CD8-positive, alpha-beta memory T cell (primary cell): ENCODE measurements around the gene MAST3. TPM values are rescaled to one million over a fixed set of nuclear protein-coding genes. Genes with fewer than 3 reads are reported as not detected.
"Not testable (repeated sequence)": the region's sequence is repeated elsewhere in the genome, so short reads cannot be mapped to it uniquely, and the experiment has no call there.

Source experiments
- CTCF ChIA-PET: fragments of 350-600 bp; sonication (Branson Sonifier 250); formaldehyde crosslinking; loops from one replicate; lab custom pipeline; 2021; ENCODE audit warnings: antibody characterized with exemption; lab: Charles Lee
- POLR2A ChIA-PET: fragments of 350-600 bp; sonication (Branson Sonifier 250); formaldehyde crosslinking; loops from one replicate; lab custom pipeline; 2021; ENCODE audit warnings: antibody characterized with exemption; lab: Charles Lee
- DNase-seq, 5 donors: peaks; one replicate each; pipeline versions ENCODE4 v3.0.0 to v3.0.0-alpha.2; 2020 to 2022; ENCODE audit warnings: mixed read lengths in 1 of 5
- H3K27ac ChIP-seq: one replicate; pipeline ENCODE4 v1.7.0; 2013; ENCODE audit warnings: low read depth, mild to moderate bottlenecking, low read length, moderate library complexity
- H3K27me3 ChIP-seq: 2 replicates; pipeline ENCODE4 v1.7.0; 2013; ENCODE audit warnings: low read length, mild to moderate bottlenecking; ENCODE audit not compliant: insufficient read depth, poor library complexity, severe bottlenecking
- H3K36me3 ChIP-seq: 2 replicates; pipeline ENCODE4 v1.7.0; 2013; ENCODE audit warnings: mild to moderate bottlenecking, low read length, moderate library complexity; ENCODE audit not compliant: insufficient read depth
- H3K4me1 ChIP-seq: 2 replicates; pipeline ENCODE4 v1.7.0; 2013; ENCODE audit warnings: mild to moderate bottlenecking, low read length, moderate library complexity; ENCODE audit not compliant: insufficient read depth
- H3K4me3 ChIP-seq: 2 replicates; pipeline ENCODE4 v1.7.0; 2013; ENCODE audit warnings: mild to moderate bottlenecking, low read length
- H3K9me3 ChIP-seq: 2 replicates; pipeline ENCODE4 v1.7.0; 2013; ENCODE audit warnings: mild to moderate bottlenecking, low read length
- H3K27ac Mint-ChIP-seq, 8 donors: one replicate each; pipeline ENCODE4 v1.8.0; 2020 to 2021; ENCODE audit warnings: mixed read lengths in 8 of 8, mild to moderate bottlenecking in 6 of 8, inconsistent platforms in 3 of 8, moderate library complexity in 3 of 8
- H3K27me3 Mint-ChIP-seq, 2 donors: one replicate each; pipeline ENCODE4 v1.8.0; 2020 to 2021; ENCODE audit warnings: mixed read lengths in 2 of 2, mild to moderate bottlenecking in 1 of 2, moderate library complexity in 1 of 2
- H3K36me3 Mint-ChIP-seq, 3 donors: one replicate each; pipeline ENCODE4 v1.8.0; 2020 to 2021; ENCODE audit warnings: mixed read lengths in 3 of 3, inconsistent platforms in 1 of 3, mild to moderate bottlenecking in 1 of 3
- H3K4me1 Mint-ChIP-seq, 3 donors: one replicate each; pipeline ENCODE4 v1.8.0; 2020 to 2021; ENCODE audit warnings: mixed read lengths in 3 of 3, inconsistent platforms in 1 of 3, mild to moderate bottlenecking in 1 of 3
- H3K4me3 Mint-ChIP-seq, 7 donors: one replicate each; pipeline ENCODE4 v1.8.0; 2020 to 2021; ENCODE audit warnings: mixed read lengths in 7 of 7, mild to moderate bottlenecking in 6 of 7, moderate library complexity in 4 of 7, inconsistent platforms in 2 of 7
- H3K9me3 Mint-ChIP-seq, 5 donors: one replicate each; pipeline ENCODE4 v1.8.0; 2020 to 2022; ENCODE audit warnings: mixed read lengths in 5 of 5, mild to moderate bottlenecking in 3 of 5, moderate library complexity in 2 of 5, inconsistent platforms in 1 of 5
- polyA plus RNA-seq: library from polyadenylated mRNA; unstranded; fragments of 300-500 nt; fragmentation: Illumina TruSeq; gene quantifications from one replicate; pipeline ENCODE4 v1.2.3, GENCODE V29; 2021
- total RNA-seq, 2 experiments: library from RNA; stranded (reverse); gene quantifications; one replicate each; pipeline ENCODE4 v1.2.3, GENCODE V29; 2021

Gene MAST3
- total and polyA plus RNA-seq, 3 experiments from 2014 or later: 15.0 to 18.6 (median 15.9) TPM

DNA sequence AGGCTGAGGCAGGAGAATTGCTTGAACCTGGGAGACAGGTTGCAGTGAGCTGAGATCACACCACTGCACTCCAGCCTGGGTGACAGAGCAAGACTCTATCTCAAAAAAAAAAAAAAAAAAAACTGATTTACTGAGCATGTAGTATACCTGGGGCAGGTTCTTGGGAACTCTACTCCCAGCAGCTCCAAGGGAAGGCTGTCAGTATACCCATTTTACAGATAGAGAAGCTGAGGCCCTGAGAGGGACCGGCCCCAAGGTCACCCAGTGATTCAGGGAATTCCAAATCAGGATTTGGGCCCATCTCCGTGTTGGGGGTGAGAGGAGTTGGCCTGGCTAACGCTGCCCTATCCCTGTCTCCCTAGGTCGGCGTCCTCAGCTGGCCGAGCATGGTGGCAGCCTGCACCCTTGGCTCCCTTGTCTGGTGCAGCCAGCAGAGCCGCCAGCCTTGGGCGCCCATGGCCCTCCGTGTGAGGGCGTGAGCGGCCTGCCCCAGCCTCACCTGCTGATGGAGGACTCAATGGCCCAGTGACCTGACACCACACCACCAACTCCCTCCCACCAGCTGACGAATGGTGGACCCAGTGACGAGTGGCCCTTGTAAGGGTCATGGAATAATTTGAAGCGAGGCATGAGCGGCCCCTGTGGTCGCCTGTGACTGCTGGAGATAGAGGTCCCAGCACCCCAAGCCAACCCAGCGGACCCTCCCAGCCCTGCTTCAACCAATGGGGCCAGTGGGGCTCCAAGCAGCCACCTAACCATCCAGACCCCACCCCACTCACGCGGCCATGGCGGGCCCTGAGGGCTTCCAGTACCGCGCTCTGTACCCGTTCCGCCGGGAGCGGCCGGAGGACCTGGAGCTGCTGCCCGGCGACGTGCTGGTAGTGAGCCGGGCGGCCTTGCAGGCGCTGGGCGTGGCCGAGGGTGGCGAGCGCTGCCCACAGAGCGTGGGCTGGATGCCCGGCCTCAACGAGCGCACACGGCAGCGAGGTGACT lies 57.8 kb downstream of the MAST3 start:
- H3K27me3 ChIP-seq: no peaks in the 10 kb centered on the region
- H3K27ac ChIP-seq: no peak overlapping the region
- no peak for DNase-seq
- no peaks in the 10 kb centered on the region for H3K9me3 ChIP-seq
- H3K4me1 Mint-ChIP-seq: peaks cover 27 to 32% (median 30%) of the 10 kb centered on the region in 3 donors
- H3K4me1 ChIP-seq: peaks cover 21% of the 10 kb centered on the region
- POLR2A ChIA-PET: interaction anchor here (0.6 to 0.7 kb wide), 2 partner anchors 11 to 123 kb away, joined by 3 to 4 read pairs; no protein-coding TSS in a partner anchor
- peaks cover 0 to 16% (median 0%) of the 10 kb centered on the region in 3 donors for H3K36me3 Mint-ChIP-seq
- peak overlapping the region in 5 of 7 donors; percentile 41 to 92 (median 77) for H3K4me3 Mint-ChIP-seq
- H3K27ac Mint-ChIP-seq: peak overlapping the region in 1 of 8 donors; percentile 86
- no peaks in the 10 kb centered on the region for H3K36me3 ChIP-seq
- no peak overlapping the region for H3K4me3 ChIP-seq
- no peaks in the 10 kb centered on the region for H3K9me3 Mint-ChIP-seq
- H3K27me3 Mint-ChIP-seq: no peaks in the 10 kb centered on the region
- CTCF ChIA-PET: interaction anchor here (0.6 to 1.6 kb wide), 2 partner anchors 13 to 43 kb away, joined by 3 to 4 read pairs; no protein-coding TSS in a partner anchor

DNA sequence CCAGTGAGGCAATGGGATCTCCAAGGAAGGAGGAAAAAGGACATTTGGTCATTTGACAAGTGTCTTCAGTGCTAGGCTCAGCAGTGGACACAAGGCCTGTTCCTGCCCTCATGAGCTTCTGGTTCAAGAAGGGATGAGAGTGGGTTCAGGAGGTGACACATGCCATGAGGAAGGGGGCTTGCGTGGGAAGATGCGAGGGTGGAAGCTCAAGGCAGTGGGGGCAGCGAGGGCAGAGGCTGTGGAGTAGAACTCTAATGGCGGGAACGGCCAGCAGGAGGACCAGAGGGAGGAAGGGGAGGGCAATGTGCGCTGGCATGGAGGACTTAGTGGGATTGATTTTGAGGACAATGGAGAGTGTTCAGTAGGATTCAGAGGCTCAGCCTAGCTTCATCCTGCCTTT lies 58.7 kb downstream of the MAST3 start:
- DNase-seq: no peak
- POLR2A ChIA-PET: no interaction called here
- no peaks in the 10 kb centered on the region for H3K27me3 ChIP-seq
- H3K36me3 ChIP-seq: no peaks in the 10 kb centered on the region
- no peak overlapping the region for H3K4me3 ChIP-seq
- no peak overlapping the region for H3K27ac ChIP-seq
- CTCF ChIA-PET: interaction anchor here (1.6 kb wide), 1 partner anchor 43 kb away, joined by 4 read pairs; no protein-coding TSS in a partner anchor
- Mint-ChIP-seq H3K36me3 (peaks cover 0 to 15% (median 0%) of the 10 kb centered on the region in 3 donors), H3K4me1 (peaks cover 28 to 35% (median 34%) of the 10 kb centered on the region in 3 donors), H3K9me3 (no peaks in the 10 kb centered on the region), H3K27ac (peak overlapping the region in 4 of 8 donors; percentile 48 to 85 (median 62)), H3K27me3 (no peaks in the 10 kb centered on the region), H3K4me3 (peak overlapping the region in 1 of 7 donors; percentile 60)
- no peaks in the 10 kb centered on the region for H3K9me3 ChIP-seq
- H3K4me1 ChIP-seq: peaks cover 24% of the 10 kb centered on the region

DNA sequence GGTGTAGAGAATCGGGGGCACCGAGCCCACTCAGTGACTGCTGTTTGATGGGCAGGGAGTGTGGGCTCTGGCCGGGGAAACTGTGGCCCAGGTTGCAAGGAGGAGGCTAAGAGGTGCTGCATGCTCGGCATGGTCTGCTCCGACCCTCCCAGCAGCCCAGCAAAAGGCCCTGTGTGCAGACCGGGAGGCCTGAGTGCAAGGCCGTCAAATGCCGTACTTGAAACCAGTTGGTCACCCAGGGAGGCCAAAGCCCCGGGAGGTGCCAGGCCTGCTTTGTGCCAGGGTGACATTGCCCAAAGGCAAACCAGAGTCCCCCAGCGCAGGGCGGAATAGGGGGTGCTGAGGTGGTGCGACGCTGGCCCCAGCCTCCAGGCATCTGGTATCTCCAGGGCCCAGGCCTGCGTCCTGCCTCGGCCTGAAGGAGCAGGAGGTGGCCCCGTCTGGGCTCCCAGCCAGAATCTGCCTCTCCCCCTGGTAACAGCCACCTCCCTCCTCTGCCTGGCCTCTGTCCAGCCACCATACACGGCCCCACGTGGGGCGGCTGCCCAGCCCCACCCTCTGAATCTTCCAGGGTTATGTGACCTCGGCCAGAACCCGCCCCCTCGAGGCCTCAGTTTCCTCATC lies 59.4 kb downstream of the MAST3 start:
- H3K27me3 Mint-ChIP-seq: no peaks in the 10 kb centered on the region
- no peaks in the 10 kb centered on the region for H3K9me3 ChIP-seq
- no peaks in the 10 kb centered on the region for H3K9me3 Mint-ChIP-seq
- H3K4me1 ChIP-seq: peaks cover 23% of the 10 kb centered on the region
- peaks cover 0 to 15% (median 0%) of the 10 kb centered on the region in 3 donors for H3K36me3 Mint-ChIP-seq
- H3K27ac ChIP-seq: no peak overlapping the region
- ChIA-PET CTCF (interaction anchor here (1.6 kb wide), 1 partner anchor 44 kb away, joined by 4 read pairs; no protein-coding TSS in a partner anchor), POLR2A (no interaction called here)
- no peaks in the 10 kb centered on the region for H3K27me3 ChIP-seq
- H3K4me3 Mint-ChIP-seq: no peak overlapping the region
- peaks cover 23 to 33% (median 27%) of the 10 kb centered on the region in 3 donors for H3K4me1 Mint-ChIP-seq
- no peaks in the 10 kb centered on the region for H3K36me3 ChIP-seq
- H3K27ac Mint-ChIP-seq: peak overlapping the region in 1 of 8 donors; percentile 85
- no peak overlapping the region for H3K4me3 ChIP-seq
- DNase-seq: no peak

DNA sequence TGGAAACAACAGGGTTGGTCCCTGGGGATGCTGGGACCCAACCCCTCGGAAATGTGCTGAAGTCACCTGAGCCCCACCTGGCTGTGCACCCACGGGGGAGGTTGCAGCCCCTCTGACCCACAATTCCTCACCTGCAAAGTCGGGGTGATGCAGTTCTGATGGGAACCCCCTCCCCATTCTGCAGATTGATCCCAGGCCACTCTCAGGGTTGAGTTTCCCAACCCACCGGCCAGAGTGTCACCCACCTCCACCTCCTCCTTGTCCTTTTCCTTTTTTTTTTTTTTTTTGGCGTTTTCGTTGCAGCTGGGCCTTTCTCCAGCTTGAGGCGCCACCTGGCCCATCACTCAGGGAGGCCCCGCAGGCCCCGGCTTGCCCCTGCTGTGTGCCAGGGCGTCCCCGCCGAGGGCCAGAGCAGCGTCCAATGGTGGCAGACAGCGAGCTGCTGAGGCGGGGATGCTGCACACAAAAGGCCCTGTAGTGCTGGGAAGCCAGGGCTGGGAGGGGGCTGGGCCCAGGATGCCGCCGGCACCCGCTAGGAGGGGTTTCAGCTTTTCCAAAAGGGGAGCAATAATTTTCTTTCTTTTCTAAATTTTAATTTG lies 60.0 kb downstream of the MAST3 start:
- no peak overlapping the region for H3K4me3 Mint-ChIP-seq
- POLR2A ChIA-PET: interaction anchor here (0.6 kb wide), 1 partner anchor 9 kb away, joined by 8 read pairs; no protein-coding TSS in a partner anchor
- no peaks in the 10 kb centered on the region for H3K27me3 ChIP-seq

DNA sequence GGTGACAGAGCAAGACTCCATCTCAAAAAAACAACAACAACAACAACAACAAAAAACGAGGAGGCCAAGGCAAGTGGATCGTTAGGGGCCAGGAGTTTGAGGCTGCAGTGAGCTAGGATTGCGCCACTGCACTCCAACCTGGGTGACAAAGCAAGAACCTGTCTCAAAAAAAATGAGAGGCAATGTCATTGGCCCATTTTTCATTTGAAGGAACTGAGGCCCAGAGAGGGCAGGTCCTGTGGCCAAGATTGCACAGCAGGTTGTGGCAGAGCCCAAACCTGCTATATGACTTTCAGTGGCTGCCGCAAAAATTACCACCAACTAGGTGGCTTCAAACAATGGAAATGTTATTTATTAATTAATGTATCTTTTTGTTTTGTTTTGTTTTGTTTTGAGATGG lies 60.9 kb downstream of the MAST3 start:
- Mint-ChIP-seq H3K4me3 (no peak overlapping the region), H3K9me3 (no peaks in the 10 kb centered on the region), H3K27ac (no peak overlapping the region), H3K27me3 (no peaks in the 10 kb centered on the region), H3K4me1 (peaks cover 19 to 29% (median 20%) of the 10 kb centered on the region in 3 donors), H3K36me3 (peaks cover 0 to 18% (median 0%) of the 10 kb centered on the region in 3 donors)
- Histone ChIP-seq H3K4me1 (peaks cover 23% of the 10 kb centered on the region), H3K4me3 (no peak overlapping the region), H3K36me3 (peaks cover 8% of the 10 kb centered on the region), H3K9me3 (no peaks in the 10 kb centered on the region), H3K27me3 (no peaks in the 10 kb centered on the region), H3K27ac (no peak overlapping the region)
- ChIA-PET POLR2A (interaction anchor here (0.6 kb wide), 1 partner anchor 10 kb away, joined by 8 read pairs; no protein-coding TSS in a partner anchor), CTCF (interaction anchor here (0.9 kb wide), 1 partner anchor 45 kb away, joined by 3 read pairs; no protein-coding TSS in a partner anchor)
- DNase-seq: no peak

More for the DNA sequence above, 60.0 kb downstream of the MAST3 start:
- no peak for DNase-seq
- H3K36me3 Mint-ChIP-seq: peaks cover 0 to 14% (median 0%) of the 10 kb centered on the region in 3 donors
- H3K4me1 ChIP-seq: peaks cover 23% of the 10 kb centered on the region
- H3K27ac Mint-ChIP-seq: no peak overlapping the region
- H3K4me3 ChIP-seq: no peak overlapping the region
- H3K27ac ChIP-seq: no peak overlapping the region
- H3K4me1 Mint-ChIP-seq: peaks cover 20 to 29% (median 21%) of the 10 kb centered on the region in 3 donors
- no peaks in the 10 kb centered on the region for H3K27me3 Mint-ChIP-seq
- H3K36me3 ChIP-seq: no peaks in the 10 kb centered on the region
- no peaks in the 10 kb centered on the region for H3K9me3 ChIP-seq
- no peaks in the 10 kb centered on the region for H3K9me3 Mint-ChIP-seq
- CTCF ChIA-PET: interaction anchor here (0.7 to 0.9 kb wide), 2 partner anchors 23 to 44 kb away, joined by 3 read pairs; no protein-coding TSS in a partner anchor

DNA sequence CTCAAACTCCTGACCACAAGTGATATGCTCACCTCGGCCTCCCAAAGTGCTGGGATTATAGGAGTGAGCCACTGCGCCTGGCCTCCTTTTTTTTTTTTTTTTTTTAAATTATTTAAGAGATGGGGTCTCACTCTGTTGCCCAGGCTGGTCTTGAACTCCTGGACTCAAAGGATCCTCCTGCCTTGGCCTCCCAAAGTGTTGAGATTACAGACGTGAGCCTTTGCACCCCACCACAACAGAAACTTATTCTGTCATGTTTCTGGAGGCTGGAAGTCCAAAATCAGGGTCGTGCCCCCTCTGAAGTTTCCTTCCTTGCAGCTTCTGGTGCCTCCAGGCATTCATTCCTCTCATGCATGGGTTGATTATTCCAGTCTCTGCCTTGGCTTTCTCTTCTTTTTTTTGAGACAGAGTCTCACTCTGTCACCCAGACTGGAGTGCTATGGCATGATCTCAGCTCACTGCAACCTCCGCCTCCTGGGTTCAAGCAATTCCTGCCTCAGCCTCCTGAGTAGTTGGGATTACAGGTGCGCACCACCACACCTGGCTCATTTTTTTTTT lies 61.6 kb downstream of the MAST3 start:
- peaks cover 18% of the 10 kb centered on the region for H3K4me1 ChIP-seq
- H3K4me3 Mint-ChIP-seq, H3K4me3 ChIP-seq, DNase-seq, H3K27ac ChIP-seq, H3K9me3 Mint-ChIP-seq, H3K27me3 ChIP-seq, H3K36me3 ChIP-seq, H3K27me3 Mint-ChIP-seq, H3K9me3 ChIP-seq: not testable (repeated sequence)
- Mint-ChIP-seq H3K4me1 (peaks cover 15 to 25% (median 16%) of the 10 kb centered on the region in 3 donors), H3K27ac (peak overlapping the region in 1 of 8 donors; percentile 42), H3K36me3 (peaks cover 0 to 22% (median 0%) of the 10 kb centered on the region in 3 donors)
- POLR2A ChIA-PET: interaction anchor here (0.6 kb wide), 1 partner anchor 300 kb away, joined by 7 read pairs; no protein-coding TSS in a partner anchor
- CTCF ChIA-PET: interaction anchor here (1.1 to 3.1 kb wide), 2 partner anchors 9 to 48 kb away, joined by 4 to 28 read pairs; no protein-coding TSS in a partner anchor

DNA sequence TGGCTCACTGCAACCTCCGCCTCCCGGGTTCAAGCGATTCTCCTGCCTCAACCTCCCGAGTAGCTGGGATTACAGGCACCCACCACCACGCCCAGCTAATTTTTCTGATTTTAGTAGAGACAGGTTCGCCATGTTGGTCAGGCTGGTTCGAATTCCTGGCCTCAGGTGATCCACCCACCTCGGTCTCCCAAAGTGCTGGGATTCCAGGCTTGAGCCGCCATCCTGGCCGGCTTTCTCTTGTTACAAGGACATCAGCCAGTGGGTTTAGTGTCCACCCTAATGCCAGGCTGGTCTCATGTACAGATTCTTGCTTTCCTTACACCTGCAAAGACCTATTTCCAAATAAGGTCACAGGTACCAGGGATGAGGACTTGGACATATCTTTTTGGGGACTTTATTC lies 62.2 kb downstream of the MAST3 start:
- no peak for DNase-seq
- Mint-ChIP-seq H3K27ac (peak overlapping the region in 1 of 8 donors; percentile 10), H3K36me3 (peaks cover 0 to 23% (median 0%) of the 10 kb centered on the region in 3 donors), H3K27me3 (no peaks in the 10 kb centered on the region), H3K9me3 (no peaks in the 10 kb centered on the region), H3K4me1 (peaks cover 9 to 19% (median 10%) of the 10 kb centered on the region in 3 donors), H3K4me3 (peak overlapping the region in 1 of 7 donors; percentile 78)
- Histone ChIP-seq H3K27me3 (no peaks in the 10 kb centered on the region), H3K36me3 (peaks cover 9% of the 10 kb centered on the region), H3K4me1 (peaks cover 13% of the 10 kb centered on the region), H3K4me3 (no peak overlapping the region), H3K9me3 (no peaks in the 10 kb centered on the region), H3K27ac (no peak overlapping the region)
- ChIA-PET POLR2A (interaction anchor here (0.7 to 1.8 kb wide), 2 partner anchors 8 to 915 kb away, joined by 3 to 10 read pairs; no protein-coding TSS in a partner anchor), CTCF (interaction anchor here (0.9 to 3.1 kb wide), 10 partner anchors 8 to 101 kb away, joined by 3 to 28 read pairs (median 4); partner anchors contain the start of genes IFI30 and PIK3R2)
